SK-MEL-5 (cell line): Measurements from ENCODE around the gene CYB5R3. TPM values are rescaled to one million over a fixed set of nuclear protein-coding genes. Genes with fewer than 3 reads are reported as not detected.

Experiments
- DNase-seq: peaks from one replicate; pipeline ENCODE4 v3.0.0-alpha.2; 2016; ENCODE audit warnings: low read depth, low spot score
- in situ Hi-C: cut with HindIII; loops from 2 replicates; pipeline ENCODE4 v1.10.0; 2016; ENCODE audit warnings: low sequenced_read_pairs, high pct_unique_total_duplicates, low pct_unique_long_range_greater_than_20kb
- total RNA-seq: library from RNA; depleted of rRNA; stranded (reverse); fragments of >200 nt; shearing (Covaris generic); gene quantifications from 2 replicates; pipeline ENCODE4 v1.2.3, GENCODE V29; 2014

Gene CYB5R3
- total RNA-seq, 1 experiment from 2014 or later, result 77.0 TPM

DNA sequence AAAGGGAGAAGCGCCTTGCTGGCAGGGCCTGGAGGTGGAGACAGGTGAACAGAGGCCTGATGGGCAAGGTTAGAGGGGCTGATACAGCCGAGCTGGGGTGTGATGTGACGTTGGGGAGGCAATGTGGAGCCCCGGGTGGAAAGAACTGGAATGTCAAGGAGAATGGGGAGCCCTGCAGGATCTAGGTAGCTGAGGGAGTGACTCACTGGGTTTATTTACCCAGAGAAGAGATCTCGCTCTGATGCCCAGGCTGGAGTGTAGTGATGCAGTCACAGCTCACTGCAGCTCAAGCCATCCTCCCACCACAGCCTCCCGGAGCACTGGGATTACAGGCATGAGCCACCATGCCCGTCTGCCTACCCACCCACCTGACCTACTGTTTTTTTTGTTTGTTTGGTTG is 1.9 kb upstream of the CYB5R3 start:
- no peak for DNase-seq
- in situ Hi-C loops, result no loop called here

GRCh38 chr22:42648368-42649245 is 585 bp downstream of the CYB5R3 start:
- peak; percentile 27 for DNase-seq
- in situ Hi-C loops, result no loop called here

- in situ Hi-C loops, result no loop called here
- DNase-seq, result no peak
Observed at GRCh38 chr22:42648017-42648367, 1.2 kb downstream of the CYB5R3 start.

GRCh38 chr22:42646569-42647525 is 2.3 kb downstream of the CYB5R3 start:
- no peak for DNase-seq

GRCh38 chr22:42645938-42646568 is 3.1 kb downstream of the CYB5R3 start:
- no peak for DNase-seq
- in situ Hi-C loops, result no loop called here

More at GRCh38 chr22:42646569-42647525, 2.3 kb downstream of the CYB5R3 start:
- in situ Hi-C loops, result no loop called here

DNA sequence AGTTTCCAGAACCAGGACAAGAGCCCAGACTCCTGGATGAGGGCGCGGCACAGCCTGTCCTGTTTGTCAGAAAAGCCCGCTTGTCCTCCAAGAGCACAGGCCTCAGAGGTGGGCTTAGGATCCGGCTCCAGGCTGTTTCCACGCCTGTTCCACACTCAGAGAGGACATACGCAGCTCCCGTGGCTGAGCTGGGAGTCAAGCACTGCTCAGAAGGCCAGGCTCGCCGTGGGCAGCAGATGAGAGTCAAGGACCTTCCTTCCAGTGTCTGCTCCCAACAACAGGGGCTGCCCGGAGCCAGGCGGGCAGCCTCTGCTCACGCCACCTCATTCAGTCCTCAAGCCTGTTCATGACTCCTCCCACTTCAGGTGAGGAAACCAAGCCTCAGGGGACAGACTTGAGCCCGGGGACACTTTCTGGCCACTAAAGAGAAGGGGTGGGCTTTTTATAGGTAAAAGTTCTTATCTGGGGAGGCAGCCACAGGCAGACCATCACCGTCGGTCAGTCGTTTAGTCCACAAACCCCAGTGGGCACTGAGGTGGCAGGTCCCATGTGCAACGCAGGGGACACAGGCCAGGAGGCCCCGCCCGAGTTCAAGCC is 3.8 kb downstream of the CYB5R3 start:
- DNase-seq, result no peak
- in situ Hi-C loops, result no loop called here

DNA sequence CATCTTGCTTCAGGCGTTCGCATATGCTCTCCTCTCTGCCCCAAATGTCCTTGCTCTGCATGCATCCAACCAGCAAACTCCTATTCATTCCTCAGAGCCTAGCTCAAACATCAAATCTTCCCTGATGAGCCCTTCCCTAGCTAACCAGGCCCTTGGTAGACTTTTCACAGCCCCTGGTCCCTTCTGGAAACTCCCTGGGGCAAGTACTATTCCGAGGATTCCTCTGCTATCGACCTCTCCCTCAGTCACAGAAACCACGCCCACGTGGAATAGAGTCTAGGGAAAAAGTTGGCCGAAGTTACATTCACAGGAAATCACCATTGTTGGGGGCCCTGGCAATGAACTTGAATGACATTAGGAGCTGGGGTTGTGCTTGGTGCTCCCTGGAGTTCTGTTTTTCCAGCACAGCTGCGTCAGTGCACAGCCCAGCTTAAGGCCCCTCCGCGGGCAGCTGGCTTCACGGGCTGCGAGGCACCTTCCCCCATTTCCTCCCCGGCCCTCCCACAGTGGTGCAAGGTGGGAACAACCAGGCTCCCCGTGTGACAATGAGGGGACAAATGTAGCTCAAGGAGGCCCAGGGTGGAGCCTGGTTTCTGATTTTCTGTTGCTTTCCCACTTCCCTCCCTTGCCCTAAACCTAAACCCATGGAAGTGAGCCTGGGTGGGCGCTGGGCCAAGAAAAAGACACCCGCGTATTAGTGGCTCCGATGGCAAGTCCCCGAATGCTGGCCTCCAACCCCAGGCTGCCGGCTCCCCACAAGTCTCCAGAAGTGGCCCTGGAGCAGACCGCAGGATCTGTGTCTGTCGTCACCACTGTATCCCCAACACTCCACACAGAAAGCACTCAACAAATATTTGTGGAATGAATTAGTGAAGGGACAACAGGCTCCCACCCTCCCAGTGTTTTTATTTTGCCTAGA is 4.5 kb downstream of the CYB5R3 start:
- in situ Hi-C loops, result no loop called here
- no peak for DNase-seq

DNA sequence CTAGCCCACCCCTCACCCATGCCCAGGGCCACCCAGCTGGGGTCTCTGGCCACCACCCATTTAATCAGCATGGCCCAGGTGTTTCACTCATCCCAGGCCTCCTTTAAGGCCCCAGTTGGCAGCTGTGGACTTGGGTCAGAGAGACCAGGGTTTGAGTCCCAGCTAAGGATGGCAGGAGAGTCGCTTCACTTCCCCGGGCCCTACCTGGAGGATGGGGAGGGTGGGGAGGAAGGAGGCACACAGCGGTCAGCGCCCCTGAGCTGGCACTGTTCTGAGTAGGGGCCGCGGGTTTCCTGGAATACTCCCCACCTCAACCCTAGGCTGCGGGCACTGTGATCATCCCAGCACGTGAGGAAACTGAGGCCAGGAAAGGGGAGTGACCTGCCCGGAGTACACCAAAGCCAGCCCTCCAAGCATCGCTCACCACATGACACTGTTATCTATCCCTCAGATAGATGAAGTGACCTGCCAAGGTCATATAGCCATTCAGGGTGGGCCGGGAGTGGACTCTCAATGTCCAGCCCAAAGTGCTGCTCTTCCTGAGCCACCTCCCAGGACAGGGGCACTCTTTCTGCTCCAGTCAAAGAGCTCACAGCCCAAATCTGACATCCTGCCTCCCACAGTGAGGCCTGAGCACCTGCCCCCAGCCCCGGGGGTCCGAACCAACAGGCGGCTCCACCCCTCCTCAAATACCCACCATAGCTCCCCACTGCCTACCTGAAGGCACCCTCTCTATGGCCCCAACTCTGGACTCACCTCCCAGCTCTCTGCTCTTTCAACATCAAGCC is 5.4 kb downstream of the CYB5R3 start:
- in situ Hi-C loops, result no loop called here
- DNase-seq, result no peak

GRCh38 chr22:42642806-42643633 is 6.2 kb downstream of the CYB5R3 start:
- DNase-seq, result no peak
- in situ Hi-C loops, result no loop called here

GRCh38 chr22:42641801-42642413 is 7.3 kb downstream of the CYB5R3 start:
- in situ Hi-C loops, result no loop called here
- DNase-seq, result no peak

DNA sequence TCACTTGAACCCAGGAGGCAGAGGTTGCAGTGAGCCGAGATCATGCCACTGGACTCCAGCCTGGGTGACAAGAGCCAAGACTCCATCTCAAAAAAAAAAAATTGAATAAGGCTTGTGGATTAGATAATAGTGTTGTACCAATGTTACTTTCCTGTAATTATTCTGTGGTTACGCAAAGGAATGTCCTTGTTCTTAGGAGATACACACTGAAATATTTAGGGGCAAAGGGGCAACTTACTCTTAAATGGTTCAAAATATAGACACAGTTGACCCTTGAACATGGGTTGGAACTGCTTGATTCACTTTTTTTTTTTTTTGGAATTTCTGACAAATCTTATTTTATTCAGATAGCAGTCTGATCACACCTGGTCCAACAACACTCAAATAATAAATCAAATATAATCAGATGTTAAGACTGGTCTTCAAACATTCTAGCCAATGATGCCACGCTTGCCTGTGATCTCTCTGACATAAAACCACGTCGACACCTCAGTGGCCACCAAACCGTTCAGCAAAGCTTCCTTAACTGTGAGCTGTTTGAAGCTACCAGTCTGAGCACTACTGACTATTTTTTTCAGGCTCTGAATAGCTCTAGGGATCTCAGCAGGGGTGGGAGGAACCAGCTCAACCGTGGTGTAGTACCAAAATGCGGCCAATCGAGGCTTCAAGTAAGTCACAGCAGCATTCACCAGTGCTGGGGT is 9.5 kb downstream of the CYB5R3 start:
- in situ Hi-C loops, result no loop called here
- DNase-seq, result no peak

DNA sequence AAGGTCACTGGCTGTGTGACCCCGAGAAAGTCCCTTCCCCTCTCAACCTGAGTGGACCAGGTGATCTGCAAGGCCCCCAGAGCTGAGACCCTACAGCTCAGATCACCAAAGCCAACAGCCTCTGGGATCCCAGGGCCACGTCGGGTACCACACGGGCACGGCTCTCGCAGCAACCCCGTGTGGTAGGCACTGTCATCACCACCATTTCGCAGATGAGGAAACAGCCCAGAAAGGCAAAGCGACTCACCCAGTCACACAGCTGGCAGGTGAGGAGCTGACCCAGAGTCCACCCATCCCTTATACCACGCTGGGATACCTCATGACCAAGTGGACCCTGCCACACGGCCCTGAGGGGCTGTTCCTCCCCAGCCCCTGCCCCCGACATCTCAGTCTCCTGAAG is 11.6 kb downstream of the CYB5R3 start:
- in situ Hi-C loops, result no loop called here

GRCh38 chr22:42636506-42636905 is 12.7 kb downstream of the CYB5R3 start:
- no peak for DNase-seq
- in situ Hi-C loops, result no loop called here

More for the DNA sequence above, 11.6 kb downstream of the CYB5R3 start:
- no peak for DNase-seq

DNA sequence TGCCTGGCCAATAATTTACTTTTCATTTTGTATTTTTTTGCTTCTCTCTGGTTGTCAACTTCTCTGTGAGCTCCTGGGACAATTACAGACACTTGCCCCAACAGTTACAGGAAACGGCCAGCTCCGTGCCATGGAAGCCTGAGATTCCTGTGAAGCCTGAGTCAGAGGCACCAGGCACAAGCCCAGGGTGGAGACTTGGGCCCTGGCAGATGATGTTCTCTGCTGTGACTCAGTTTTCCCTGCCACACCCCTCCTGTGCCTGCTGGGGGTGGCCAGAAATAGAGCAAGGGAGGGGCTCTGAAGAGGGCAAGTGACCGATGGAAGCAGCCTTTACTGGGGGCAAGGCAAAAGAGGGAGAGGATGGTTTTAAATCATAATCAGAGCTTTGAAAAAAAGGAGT is 13.7 kb downstream of the CYB5R3 start:
- in situ Hi-C loops, result no loop called here
- DNase-seq, result no peak
